Neural crest cell (in vitro differentiated cells): ENCODE measurements around the gene GOLGA1. TPM values are rescaled to one million over a fixed set of nuclear protein-coding genes. Genes with fewer than 3 reads are reported as not detected.
"Not testable (repeated sequence)": the region's sequence is repeated elsewhere in the genome, so short reads cannot be mapped to it uniquely, and the experiment has no call there.

ENCODE experiments used
- DNase-seq: peaks from one replicate; pipeline ENCODE4 v3.0.0; 2021; ENCODE audit warnings: low read depth, mixed read lengths, low spot score
- H3K27ac Mint-ChIP-seq: one replicate; pipeline ENCODE4 v1.8.0; 2021; ENCODE audit warnings: mild to moderate bottlenecking, mixed read lengths; ENCODE audit not compliant: unreplicated experiment
- H3K27me3 Mint-ChIP-seq: 2 replicates; pipeline ENCODE4 v1.8.0; 2021; ENCODE audit warnings: low read depth, mild to moderate bottlenecking, mixed read lengths
- H3K36me3 Mint-ChIP-seq: 2 replicates; pipeline ENCODE4 v1.8.0; 2021; ENCODE audit warnings: low read depth, mild to moderate bottlenecking, mixed read lengths
- H3K4me1 Mint-ChIP-seq: 2 replicates; pipeline ENCODE4 v1.8.0; 2021; ENCODE audit warnings: mixed read lengths
- H3K4me3 Mint-ChIP-seq: one replicate; pipeline ENCODE4 v1.8.0; 2021; ENCODE audit warnings: mild to moderate bottlenecking, mixed read lengths
- H3K9me3 Mint-ChIP-seq: 2 replicates; pipeline ENCODE4 v1.8.0; 2021; ENCODE audit warnings: mixed read lengths
- CTCF ChIP-seq: fragments of 200-600 bp; sonication (generic); conservative IDR thresholded peaks from 2 replicates; pipeline ENCODE4 v1.5.0; 2021; ENCODE audit warnings: antibody characterized with exemption, mild to moderate bottlenecking
- total RNA-seq: library from RNA; stranded (reverse); gene quantifications from 2 replicates; pipeline ENCODE4 v1.2.1, GENCODE V29; 2021

The GOLGA1 gene
- total RNA-seq, 1 donor from 2014 or later = 15.9 TPM

- Mint-ChIP-seq H3K4me3 (no peak overlapping the region), H3K36me3 (peaks cover 2% of the 10 kb centered on the region), H3K9me3 (no peaks in the 10 kb centered on the region), H3K4me1 (no peaks in the 10 kb centered on the region), H3K27me3 (no peaks in the 10 kb centered on the region), H3K27ac (no peak overlapping the region)
- TF ChIP-seq CTCF = no peak
- no peak for DNase-seq
Observed at GRCh38 chr9:124972241-124972770, 31.4 kb upstream of the GOLGA1 start.

- Mint-ChIP-seq H3K4me3 (no peak overlapping the region), H3K27ac (no peak overlapping the region), H3K4me1 (no peaks in the 10 kb centered on the region), H3K27me3 (no peaks in the 10 kb centered on the region), H3K9me3 (no peaks in the 10 kb centered on the region), H3K36me3 (peaks cover 2% of the 10 kb centered on the region)
- DNase-seq = no peak
- TF ChIP-seq CTCF = no peak
Observed at GRCh38 chr9:124969401-124969800, 28.5 kb upstream of the GOLGA1 start.

- Mint-ChIP-seq H3K27ac (no peak overlapping the region), H3K27me3 (no peaks in the 10 kb centered on the region), H3K4me3 (no peak overlapping the region), H3K36me3 (peaks cover 6% of the 10 kb centered on the region), H3K4me1 (no peaks in the 10 kb centered on the region), H3K9me3 (no peaks in the 10 kb centered on the region)
- DNase-seq = no peak
- no peak for TF ChIP-seq CTCF
Observed at GRCh38 chr9:124968238-124968637, 27.4 kb upstream of the GOLGA1 start.

GRCh38 chr9:124965775-124966568, 25.1 kb upstream of the GOLGA1 start:
- not testable (repeated sequence) for H3K9me3 Mint-ChIP-seq, DNase-seq, H3K27ac Mint-ChIP-seq, H3K36me3 Mint-ChIP-seq, H3K4me1 Mint-ChIP-seq, H3K4me3 Mint-ChIP-seq, H3K27me3 Mint-ChIP-seq

- TF ChIP-seq CTCF = no peak
- Mint-ChIP-seq H3K27ac (no peak overlapping the region), H3K27me3 (no peaks in the 10 kb centered on the region), H3K9me3 (no peaks in the 10 kb centered on the region), H3K36me3 (peaks cover 12% of the 10 kb centered on the region), H3K4me3 (no peak overlapping the region), H3K4me1 (no peaks in the 10 kb centered on the region)
- no peak for DNase-seq
Observed at GRCh38 chr9:124964604-124965003, 23.7 kb upstream of the GOLGA1 start.

GRCh38 chr9:124964056-124964455, 23.2 kb upstream of the GOLGA1 start:
- Mint-ChIP-seq H3K4me1 (no peaks in the 10 kb centered on the region), H3K9me3 (no peaks in the 10 kb centered on the region), H3K27ac (no peak overlapping the region), H3K4me3 (no peak overlapping the region), H3K36me3 (peaks cover 13% of the 10 kb centered on the region), H3K27me3 (no peaks in the 10 kb centered on the region)
- no peak for TF ChIP-seq CTCF
- no peak for DNase-seq
